H1 (cell line): ENCODE data around the gene MYO5A. TPM values are rescaled to one million over a fixed set of nuclear protein-coding genes. Genes with fewer than 3 reads are reported as not detected.

Source experiments
- BACH1 ChIP-seq: IDR thresholded peaks from 2 replicates; pipeline ENCODE4 v1.6.1; 2012; ENCODE audit warnings: low read length, improper control_type of control experiment
- CHD2 ChIP-seq: IDR thresholded peaks from 2 replicates; pipeline ENCODE4 v1.6.1; 2012; ENCODE audit warnings: low read length, improper control_type of control experiment
- SIN3A ChIP-seq, 2 experiments: IDR thresholded peaks in 1 of 2; conservative IDR thresholded peaks in 1 of 2; 2 replicates each; pipeline ENCODE4 v1.6.1; 2011 to 2012; ENCODE audit warnings: low read length in 2 of 2, improper control_type of control experiment in 1 of 2, low read depth in 1 of 2, mild to moderate bottlenecking in 1 of 2
- SRF ChIP-seq: IDR thresholded peaks from 2 replicates; pipeline ENCODE4 v1.6.1; 2011; ENCODE audit warnings: mild to moderate bottlenecking, low read depth, low read length, moderate library complexity
- TBP ChIP-seq: IDR thresholded peaks from 2 replicates; pipeline ENCODE4 v1.6.1; 2011; ENCODE audit warnings: low read depth, low read length, improper control_type of control experiment
- USF2 ChIP-seq: IDR thresholded peaks from 2 replicates; pipeline ENCODE4 v1.6.1; 2011; ENCODE audit warnings: low read length, improper control_type of control experiment
- polyA plus RNA-seq, 7 experiments: library from polyadenylated mRNA; depleted of rRNA in 3 of 7; stranded (reverse) in 5 of 7; unstranded in 2 of 7; fragments of >200 nt in 5 of 7; fragments of 200-250 nt in 2 of 7; gene quantifications; 1 replicate in 5 of 7; 2 replicates in 1 of 7; 4 replicates in 1 of 7; pipeline versions ENCODE4 v1.2.1 to v1.2.3, GENCODE V29; 2011 to 2013; ENCODE audit warnings: missing spikeins in 2 of 7, mixed read lengths in 2 of 7
- total RNA-seq: library from RNA; stranded (reverse); fragmentation: NEBNext Ultra II Directional; extraction: Animal tissue kit (Norgen Biotek cat#: 25700); gene quantifications from 2 replicates; pipeline ENCODE4 v1.2.1, GENCODE V29; 2021

The MYO5A gene
- total and polyA plus RNA-seq, 2 of the 8 experiments (the other 6 are each of a cell fraction or from before 2014, with no cell fraction given) = 11.4 to 24.7 TPM

GRCh38 chr15:52537459-52537858 is 8.8 kb upstream of the MYO5A start (continued):
- TF ChIP-seq SRF (no peak), SIN3A (conservative IDR thresholded peaks at IDR 0.05 in 1 of 2, IDR thresholded peaks at IDR 0.05 in 1 of 2; ENCODE audit: low read depth in 1 of 2, low read length in 2 of 2) (no peak), USF2 (no peak), BACH1 (no peak), TBP (no peak), CHD2 (no peak)
- TF ChIP-seq, all 59 proteins: peak for 0
